OCI-LY3 (cell line): ENCODE measurements around the gene FAM149A.

Experiments used
- H2AFZ ChIP-seq: fragments of 200-600, 300-600 bp; shearing (Covaris generic); 2 replicates; pipeline ENCODE4 v1.6.0; 2014; ENCODE audit warnings: antibody characterized with exemption, low read depth, low read length
- H3K27ac ChIP-seq: fragments of 200-600, 300-600 bp; sonication (generic); 2 replicates; pipeline ENCODE4 v1.5.1; 2014; ENCODE audit warnings: mild to moderate bottlenecking, low read length, moderate library complexity, mixed read lengths
- H3K27me3 ChIP-seq: fragments of 200-600, 300-600 bp; sonication (generic); 2 replicates; pipeline ENCODE4 v1.6.1; 2014; ENCODE audit warnings: low read depth, low read length, mixed read lengths
- H3K36me3 ChIP-seq: fragments of 200-600, 300-600 bp; sonication (generic); replicated peaks from 2 replicates; pipeline ENCODE3; 2014; ENCODE audit warnings: low read depth, low read length, mixed read lengths
- H3K4me1 ChIP-seq: fragments of 300-600, 200-600 bp; sonication (generic); 2 replicates; pipeline ENCODE4 v1.6.1; 2014; ENCODE audit warnings: low read length, mixed read lengths
- H3K4me2 ChIP-seq: fragments of 200-600, 300-600 bp; sonication (generic); 2 replicates; pipeline ENCODE4 v1.6.1; 2014; ENCODE audit warnings: low read length, mixed read lengths
- H3K4me3 ChIP-seq: fragments of 300-600, 200-600 bp; sonication (generic); 2 replicates; pipeline ENCODE4 v1.5.1; 2014; ENCODE audit warnings: antibody characterized with exemption, mild to moderate bottlenecking, low read length, moderate library complexity
- H3K79me2 ChIP-seq: fragments of 300-600, 200-600 bp; shearing (Covaris generic); 2 replicates; pipeline ENCODE4 v1.6.1; 2014; ENCODE audit warnings: mild to moderate bottlenecking, low read length, mixed read lengths
- H3K9ac ChIP-seq: fragments of 300-600, 200-600 bp; shearing (Covaris generic); 2 replicates; pipeline ENCODE4 v1.6.0; 2014; ENCODE audit warnings: mild to moderate bottlenecking, low read length, moderate library complexity
- H3K9me3 ChIP-seq: fragments of 200-600, 300-600 bp; shearing (Covaris generic); 2 replicates; pipeline ENCODE4 v1.6.1; 2014; ENCODE audit warnings: low read length, mixed read lengths; ENCODE audit not compliant: insufficient read depth
- H4K20me1 ChIP-seq: fragments of 200-600, 300-600 bp; sonication (generic); 2 replicates; pipeline ENCODE4 v1.6.1; 2016; ENCODE audit warnings: low read length, mixed read lengths; ENCODE audit not compliant: insufficient read depth
- EZH2phosphoT487 ChIP-seq: fragments of 200-600 bp; shearing (Covaris generic); IDR thresholded peaks from 2 replicates; pipeline ENCODE4 v1.6.1; 2018; ENCODE audit warnings: antibody characterized with exemption, mixed run types, low read depth
- TF ChIP-seq, protein P1 (sequence below): fragments of 200-600, 300-600 bp; sonication (generic); IDR thresholded peaks from 2 replicates; pipeline ENCODE4 v1.5.1; 2014; ENCODE audit warnings: antibody characterized with exemption, low read length, low read depth

The FAM149A gene

GRCh38 chr4:186137196-186137794 lies 32.8 kb downstream of the FAM149A start:
- Histone ChIP-seq H3K4me3 (no peak overlapping the region), H2AFZ (no peak overlapping the region), H3K79me2 (no peaks in the 10 kb centered on the region), H3K36me3 (no peaks in the 10 kb centered on the region), H3K27me3 (no peaks in the 10 kb centered on the region), H3K4me1 (peaks cover 16% of the 10 kb centered on the region), H3K4me2 (peak overlapping the region; percentile 32; the same call in 1 of the 2 replicates), H4K20me1 (no peaks in the 10 kb centered on the region), H3K9ac (no peak overlapping the region), H3K9me3 (no peaks in the 10 kb centered on the region), H3K27ac (no peak overlapping the region)
- TF ChIP-seq EZH2phosphoT487, result no peak
- TF ChIP-seq, protein P1, sequence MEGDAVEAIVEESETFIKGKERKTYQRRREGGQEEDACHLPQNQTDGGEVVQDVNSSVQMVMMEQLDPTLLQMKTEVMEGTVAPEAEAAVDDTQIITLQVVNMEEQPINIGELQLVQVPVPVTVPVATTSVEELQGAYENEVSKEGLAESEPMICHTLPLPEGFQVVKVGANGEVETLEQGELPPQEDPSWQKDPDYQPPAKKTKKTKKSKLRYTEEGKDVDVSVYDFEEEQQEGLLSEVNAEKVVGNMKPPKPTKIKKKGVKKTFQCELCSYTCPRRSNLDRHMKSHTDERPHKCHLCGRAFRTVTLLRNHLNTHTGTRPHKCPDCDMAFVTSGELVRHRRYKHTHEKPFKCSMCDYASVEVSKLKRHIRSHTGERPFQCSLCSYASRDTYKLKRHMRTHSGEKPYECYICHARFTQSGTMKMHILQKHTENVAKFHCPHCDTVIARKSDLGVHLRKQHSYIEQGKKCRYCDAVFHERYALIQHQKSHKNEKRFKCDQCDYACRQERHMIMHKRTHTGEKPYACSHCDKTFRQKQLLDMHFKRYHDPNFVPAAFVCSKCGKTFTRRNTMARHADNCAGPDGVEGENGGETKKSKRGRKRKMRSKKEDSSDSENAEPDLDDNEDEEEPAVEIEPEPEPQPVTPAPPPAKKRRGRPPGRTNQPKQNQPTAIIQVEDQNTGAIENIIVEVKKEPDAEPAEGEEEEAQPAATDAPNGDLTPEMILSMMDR, result peak; percentile 45

GRCh38 chr4:186144198-186144945 lies 39.9 kb downstream of the FAM149A start:
- Histone ChIP-seq H3K9ac (no peak overlapping the region), H3K27me3 (peaks cover 3% of the 10 kb centered on the region; the same call in 1 of the 2 replicates), H3K4me2 (peak overlapping the region; percentile 73), H3K9me3 (no peaks in the 10 kb centered on the region), H2AFZ (no peak overlapping the region), H3K4me1 (peaks cover 14% of the 10 kb centered on the region), H4K20me1 (no peaks in the 10 kb centered on the region), H3K27ac (no peak overlapping the region), H3K4me3 (peak overlapping the region; percentile 71), H3K36me3 (no peaks in the 10 kb centered on the region), H3K79me2 (no peaks in the 10 kb centered on the region)
- TF ChIP-seq, protein P1, result no peak
- TF ChIP-seq EZH2phosphoT487, result no peak

DNA sequence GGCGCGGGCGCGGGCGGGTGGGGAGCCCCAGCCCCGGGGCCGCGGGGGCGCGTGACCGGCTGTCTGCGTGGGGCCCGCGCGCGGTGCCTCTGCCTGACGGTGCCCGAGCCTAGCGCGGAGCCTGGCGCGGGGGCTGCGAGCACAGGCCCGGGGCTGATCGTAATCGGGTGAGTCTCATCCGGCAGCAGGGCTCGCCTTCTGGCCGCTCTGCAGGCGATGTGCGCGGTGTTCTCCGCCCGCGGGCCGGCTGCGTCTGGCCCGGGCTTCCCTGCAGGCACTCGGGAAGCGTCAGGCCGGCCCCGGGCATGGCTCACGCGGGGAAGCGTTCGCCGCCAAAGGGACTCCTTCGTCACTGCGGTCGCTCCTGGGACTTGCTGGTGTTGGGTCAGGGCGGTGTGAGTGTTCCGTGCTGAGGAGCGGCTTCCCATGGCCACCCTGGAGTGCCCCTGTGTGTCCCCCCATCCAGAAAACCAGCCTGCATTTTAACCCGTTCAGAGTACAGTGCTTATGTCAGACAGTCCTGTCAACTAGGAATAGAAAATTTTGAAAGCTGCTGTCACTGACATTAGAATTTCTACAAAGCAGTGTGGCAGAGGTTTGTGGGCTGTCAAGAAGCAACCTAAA lies 40.6 kb downstream of the FAM149A start:
- TF ChIP-seq, protein P1, result no peak
- no peak for TF ChIP-seq EZH2phosphoT487
- H4K20me1 ChIP-seq, result no peaks in the 10 kb centered on the region
- peaks cover 3% of the 10 kb centered on the region; the same call in 1 of the 2 replicates for H3K27me3 ChIP-seq
- H3K9me3 ChIP-seq, result no peaks in the 10 kb centered on the region
- peak overlapping the region; percentile 62 for H3K4me2 ChIP-seq
- peaks cover 14% of the 10 kb centered on the region for H3K4me1 ChIP-seq
- no peak overlapping the region for H2AFZ ChIP-seq
- H3K9ac ChIP-seq, result no peak overlapping the region
- H3K79me2 ChIP-seq, result no peaks in the 10 kb centered on the region
- no peak overlapping the region for H3K27ac ChIP-seq
- H3K4me3 ChIP-seq, result peak overlapping the region; percentile 74
- no peaks in the 10 kb centered on the region for H3K36me3 ChIP-seq

DNA sequence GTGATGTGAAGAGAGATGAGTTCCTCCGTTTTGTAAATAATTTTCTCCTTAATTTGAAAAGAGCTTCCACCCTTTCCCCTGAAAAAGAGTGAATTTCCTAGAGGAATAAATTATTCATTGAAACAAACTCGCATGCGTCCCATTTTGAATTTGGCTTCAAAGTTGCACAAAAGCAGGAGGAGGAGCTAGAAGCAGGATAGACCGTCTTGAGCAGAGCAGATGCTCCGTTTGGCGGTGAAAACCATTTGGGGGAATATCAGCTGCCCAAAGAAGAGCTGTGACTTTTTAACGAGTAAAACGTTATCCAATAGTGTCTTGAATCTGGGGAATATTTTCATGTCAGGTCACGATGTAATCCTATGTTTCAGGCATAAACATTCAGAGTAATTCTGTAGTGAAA lies 42.0 kb downstream of the FAM149A start:
- TF ChIP-seq, protein P1, result no peak
- no peak for TF ChIP-seq EZH2phosphoT487
- H3K9me3 ChIP-seq, result no peaks in the 10 kb centered on the region
- no peaks in the 10 kb centered on the region for H4K20me1 ChIP-seq
- peak overlapping the region; percentile 59 for H3K4me2 ChIP-seq
- H3K36me3 ChIP-seq, result no peaks in the 10 kb centered on the region
- H3K79me2 ChIP-seq, result no peaks in the 10 kb centered on the region
- no peak overlapping the region for H2AFZ ChIP-seq
- H3K4me1 ChIP-seq, result peaks cover 16% of the 10 kb centered on the region
- peak overlapping the region; percentile 58 for H3K4me3 ChIP-seq
- H3K9ac ChIP-seq, result no peak overlapping the region
- H3K27me3 ChIP-seq, result peaks cover 3% of the 10 kb centered on the region; the same call in 1 of the 2 replicates
- H3K27ac ChIP-seq, result no peak overlapping the region
